Measurements from ENCODE around the gene NPB.

NPB gene

GRCh38 chr17:81948635-81949378 lies 46.8 kb downstream of the NPB start:
- H3K9me3 ChIP-seq (replicated peaks; ENCODE audit: low read length), result no peaks in the 10 kb centered on the region
- no peak overlapping the region for H3K9ac ChIP-seq (ENCODE audit: low read depth, low read length)
- no peak overlapping the region for H3K4me3 ChIP-seq (ENCODE audit: low read length)
- H3K27me3 ChIP-seq (ENCODE audit: control insufficient read depth, insufficient read depth, low read length), result peaks cover 10% of the 10 kb centered on the region
- no peaks in the 10 kb centered on the region for H3K36me3 ChIP-seq (ENCODE audit: insufficient read depth, low read length)
- no peaks in the 10 kb centered on the region for H3K4me1 ChIP-seq (ENCODE audit: control insufficient read depth, insufficient read depth, low read length)
- no peak overlapping the region for H3K4me2 ChIP-seq (ENCODE audit: low read length)

- Histone ChIP-seq H3K4me3 (ENCODE audit: low read length) (no peak overlapping the region), H3K36me3 (ENCODE audit: insufficient read depth, low read length) (no peaks in the 10 kb centered on the region), H3K27me3 (ENCODE audit: control insufficient read depth, insufficient read depth, low read length) (peaks cover 6% of the 10 kb centered on the region), H3K4me1 (ENCODE audit: control insufficient read depth, insufficient read depth, low read length) (no peaks in the 10 kb centered on the region), H3K4me2 (ENCODE audit: low read length) (no peak overlapping the region), H3K9me3 (replicated peaks; ENCODE audit: low read length) (no peaks in the 10 kb centered on the region), H3K9ac (ENCODE audit: low read depth, low read length) (no peak overlapping the region)
Observed at GRCh38 chr17:81950501-81950900, 48.5 kb downstream of the NPB start.

DNA sequence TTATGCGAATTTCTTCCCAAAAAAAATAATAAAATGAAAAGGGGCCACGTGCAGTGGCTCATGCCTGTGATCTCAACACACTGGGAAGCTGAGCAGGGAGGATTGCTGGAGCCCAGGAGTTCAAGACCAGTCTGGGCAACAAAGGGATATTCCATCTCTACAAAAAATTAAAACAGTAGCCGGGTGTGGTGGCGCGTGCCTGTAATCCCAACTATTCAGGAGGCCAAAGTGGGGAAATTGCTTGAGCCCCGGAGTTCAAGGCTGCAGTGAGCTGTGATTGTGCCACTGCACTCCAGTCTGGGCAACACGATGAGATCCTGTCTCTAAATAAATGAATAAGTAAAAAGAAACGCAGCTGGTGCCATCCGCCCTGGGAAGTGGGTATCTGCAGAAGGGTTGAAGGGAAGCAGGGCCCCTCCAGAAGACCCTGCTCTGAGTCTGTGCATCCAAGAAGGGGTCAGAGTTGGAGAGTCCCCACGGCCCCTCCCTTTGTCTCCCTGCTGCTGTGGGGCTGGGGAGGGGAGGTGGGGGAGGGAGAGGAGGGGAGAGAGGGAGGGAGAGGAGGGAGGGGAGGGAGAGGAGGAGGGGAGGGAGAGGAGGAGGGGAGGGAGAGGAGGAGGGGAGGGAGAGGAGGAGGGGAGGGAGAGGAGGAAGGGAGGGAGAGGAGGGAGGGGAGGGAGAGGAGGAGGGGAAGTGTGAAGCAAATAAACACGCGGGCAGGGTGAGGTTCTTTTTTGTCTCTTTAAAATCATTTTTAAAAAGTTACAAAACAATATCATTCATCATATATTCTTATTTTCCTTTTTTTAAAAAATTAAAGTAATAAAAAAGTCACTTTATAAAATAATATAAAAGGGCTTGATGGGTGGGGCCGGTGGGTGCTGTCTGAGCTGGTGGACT lies 50.0 kb downstream of the NPB start:
- H3K9ac ChIP-seq (ENCODE audit: low read depth, low read length), result no peak overlapping the region
- no peak overlapping the region for H3K4me3 ChIP-seq (ENCODE audit: low read length)
- no peak overlapping the region for H3K4me2 ChIP-seq (ENCODE audit: low read length)
- no peaks in the 10 kb centered on the region for H3K9me3 ChIP-seq (replicated peaks; ENCODE audit: low read length)
- no peaks in the 10 kb centered on the region for H3K4me1 ChIP-seq (ENCODE audit: control insufficient read depth, insufficient read depth, low read length)
- H3K27me3 ChIP-seq (ENCODE audit: control insufficient read depth, insufficient read depth, low read length), result peaks cover 7% of the 10 kb centered on the region
- no peaks in the 10 kb centered on the region for H3K36me3 ChIP-seq (ENCODE audit: insufficient read depth, low read length)
